ENCODE data around the gene TMEM165. TPM values are rescaled to one million over a fixed set of nuclear protein-coding genes. Genes with fewer than 3 reads are reported as not detected.

The TMEM165 gene
- total and polyA plus RNA-seq, 2 donors (not counting 3 experiments of a cell fraction or from before 2014, with no cell fraction given): 144 to 177 TPM

DNA sequence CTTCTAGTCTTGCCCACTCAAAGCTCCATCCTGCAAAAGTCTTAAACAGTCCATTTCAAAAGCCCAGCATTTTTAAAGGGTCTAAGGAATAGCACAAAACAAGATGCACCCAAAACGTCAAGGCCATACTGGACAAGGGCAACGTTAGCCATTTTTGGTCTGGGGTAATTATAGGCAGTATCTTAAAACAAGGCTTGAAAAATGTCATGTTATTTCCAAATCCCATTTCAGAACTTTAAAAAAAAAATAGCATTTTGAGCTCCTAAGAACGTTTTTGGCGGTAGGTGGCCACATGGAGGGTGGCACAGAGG is 584 bp upstream of the TMEM165 start:
- Histone ChIP-seq H3K79me2 (ENCODE audit: control insufficient read depth, insufficient read depth, low read length) (peaks cover 42% of the 10 kb centered on the region), H3K36me3 (ENCODE audit: control insufficient read depth in 2 of 2, extremely low read depth in 1 of 2, insufficient read depth in 2 of 2, low read length in 2 of 2) (peaks cover 2 to 7% of the 10 kb centered on the region in 2 experiments), H3K27me3 (ENCODE audit: control insufficient read depth in 2 of 2, insufficient read depth in 2 of 2, low read length in 2 of 2) (no peaks in the 10 kb centered on the region), H3K4me3 (replicated peaks in 1 of 3; ENCODE audit: insufficient read depth in 1 of 3, low read depth in 1 of 3, low read length in 3 of 3) (peak overlapping the region; percentile 89 to 98 (median 91)), H3K9me1 (replicated peaks; ENCODE audit: control insufficient read depth, extremely low read depth, insufficient read depth, low read length) (no peaks in the 10 kb centered on the region), H2AFZ (ENCODE audit: low read depth, low read length) (peak overlapping the region; percentile 92), H4K20me1 (replicated peaks; ENCODE audit: control insufficient read depth, extremely low read depth, insufficient read depth, low read length) (peaks cover 16% of the 10 kb centered on the region), H3K27ac (ENCODE audit: insufficient read depth, low read depth, low read length) (peak overlapping the region; percentile 79), H3K9me3 (replicated peaks; ENCODE audit: control insufficient read depth, insufficient read depth, low read length) (no peaks in the 10 kb centered on the region), H3K4me2 (ENCODE audit: insufficient read depth, low read length) (peak overlapping the region; percentile 89), H3K9ac (replicated peaks; ENCODE audit: extremely low read depth, insufficient read depth, low read length) (peak overlapping the region; percentile 94), H3K4me1 (ENCODE audit: control insufficient read depth, extremely low read depth, insufficient read depth, low read length) (peaks cover 19% of the 10 kb centered on the region)
- ChIA-PET CTCF (interaction anchor here (0.6 to 3.0 kb wide), 10 partner anchors 9 to 1441 kb away, joined by 3 to 10 read pairs (median 6); partner anchors contain the start of gene SRD5A3), POLR2A (interaction anchor here (1.0 to 1.4 kb wide), 2 partner anchors 9 to 42 kb away, joined by 3 to 4 read pairs; no protein-coding TSS in a partner anchor)
- no peak for FAIRE-seq
- intact Hi-C loops (cut with micrococcal nuclease) (loop anchor here (1.0 to 5.0 kb wide), 6 partner anchors 33 to 388 kb away; partner anchors contain the start of genes CLOCK and SRD5A3), dilution Hi-C loops (cut with MboI; ENCODE audit: extremely low pct_ligation_motif_present, low sequenced_read_pairs) (no loop called here)
- no peak for TF ChIP-seq POLR2AphosphoS5 (IDR thresholded peaks at IDR 0.05; ENCODE audit: insufficient read depth, low read depth, low read length)
- TF ChIP-seq, protein P1, sequence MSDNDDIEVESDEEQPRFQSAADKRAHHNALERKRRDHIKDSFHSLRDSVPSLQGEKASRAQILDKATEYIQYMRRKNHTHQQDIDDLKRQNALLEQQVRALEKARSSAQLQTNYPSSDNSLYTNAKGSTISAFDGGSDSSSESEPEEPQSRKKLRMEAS (IDR thresholded peaks at IDR 0.05; ENCODE audit: insufficient read depth, insufficient read length): no peak
- TF ChIP-seq FOS (IDR thresholded peaks at IDR 0.05; ENCODE audit: borderline replicate concordance, insufficient read depth, low read length): no peak
- no peak for TF ChIP-seq JUN (IDR thresholded peaks at IDR 0.05; ENCODE audit: borderline replicate concordance, insufficient read depth, insufficient read length, low read depth)
- TF ChIP-seq, protein P2, sequence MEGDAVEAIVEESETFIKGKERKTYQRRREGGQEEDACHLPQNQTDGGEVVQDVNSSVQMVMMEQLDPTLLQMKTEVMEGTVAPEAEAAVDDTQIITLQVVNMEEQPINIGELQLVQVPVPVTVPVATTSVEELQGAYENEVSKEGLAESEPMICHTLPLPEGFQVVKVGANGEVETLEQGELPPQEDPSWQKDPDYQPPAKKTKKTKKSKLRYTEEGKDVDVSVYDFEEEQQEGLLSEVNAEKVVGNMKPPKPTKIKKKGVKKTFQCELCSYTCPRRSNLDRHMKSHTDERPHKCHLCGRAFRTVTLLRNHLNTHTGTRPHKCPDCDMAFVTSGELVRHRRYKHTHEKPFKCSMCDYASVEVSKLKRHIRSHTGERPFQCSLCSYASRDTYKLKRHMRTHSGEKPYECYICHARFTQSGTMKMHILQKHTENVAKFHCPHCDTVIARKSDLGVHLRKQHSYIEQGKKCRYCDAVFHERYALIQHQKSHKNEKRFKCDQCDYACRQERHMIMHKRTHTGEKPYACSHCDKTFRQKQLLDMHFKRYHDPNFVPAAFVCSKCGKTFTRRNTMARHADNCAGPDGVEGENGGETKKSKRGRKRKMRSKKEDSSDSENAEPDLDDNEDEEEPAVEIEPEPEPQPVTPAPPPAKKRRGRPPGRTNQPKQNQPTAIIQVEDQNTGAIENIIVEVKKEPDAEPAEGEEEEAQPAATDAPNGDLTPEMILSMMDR (IDR thresholded peaks at IDR 0.05; ENCODE audit: extremely low read depth in 1 of 2, insufficient read depth in 1 of 2, low read depth in 1 of 2, low read length in 2 of 2): no peak
- TF ChIP-seq POLR2A (IDR thresholded peaks at IDR 0.05; ENCODE audit: low read depth, low read length): no peak
- no peak for TF ChIP-seq EZH2 (IDR thresholded peaks at IDR 0.05; ENCODE audit: borderline replicate concordance, low read depth, low read length, severe bottlenecking)
- no peak for TF ChIP-seq GATA2 (IDR thresholded peaks at IDR 0.05; ENCODE audit: insufficient read depth, insufficient read length, low read depth, low read length)
- no peak for TF ChIP-seq MYC (IDR thresholded peaks at IDR 0.05; ENCODE audit: low read depth, low read length)
- TSS peak; percentile 55 for BruUV-seq (replicated peaks)
- no peak for DNase-seq (ENCODE audit: low read depth, low spot score)

Measured in endothelial cell of umbilical vein (primary cell).